OCI-LY7 (cell line): ENCODE results near the gene IPO4. TPM values are rescaled to one million over a fixed set of nuclear protein-coding genes. Genes with fewer than 3 reads are reported as not detected.

Experiments used
- BruUV-seq: library from RNA; stranded (reverse); fragments of 400-500 nt; replicated peaks from 2 replicates; lab custom pipeline; 2021; lab: Mats Ljungman, UMichigan
- CTCF ChIA-PET: fragments of 300-600 bp; sonication (Branson Sonifier 250); formaldehyde crosslinking; loops from one replicate; lab custom pipeline; 2022; ENCODE audit warnings: antibody characterized with exemption; ENCODE audit not compliant: unreplicated experiment; lab: Charles Lee
- POLR2A ChIA-PET: fragments of 300-600 bp; sonication (Branson Sonifier 250); formaldehyde crosslinking; loops from one replicate; lab custom pipeline; 2022; ENCODE audit warnings: antibody characterized with exemption; lab: Charles Lee
- DNase-seq: peaks from one replicate; pipeline ENCODE4 v3.0.0-alpha.2; 2015; ENCODE audit warnings: low spot score
- H2AFZ ChIP-seq: fragments of 200-600 bp; sonication (generic), shearing (Covaris generic); 2 replicates; pipeline ENCODE4 v1.6.1; 2014; ENCODE audit warnings: mild to moderate bottlenecking, antibody characterized with exemption, low read length, moderate library complexity
- H3K27ac ChIP-seq: fragments of 200-600 bp; sonication (generic); 2 replicates; pipeline ENCODE4 v1.5.1; 2014; ENCODE audit warnings: mixed run types, low read depth, mild to moderate bottlenecking, moderate library complexity, low read length, inconsistent platforms; ENCODE audit not compliant: poor library complexity, severe bottlenecking
- H3K36me3 ChIP-seq: fragments of 200-600 bp; sonication (generic); 2 replicates; pipeline ENCODE4 v1.6.1; 2014; ENCODE audit warnings: mild to moderate bottlenecking, antibody characterized with exemption, low read length, moderate library complexity, mixed read lengths; ENCODE audit not compliant: insufficient read depth
- H3K4me1 ChIP-seq: fragments of 200-600 bp; sonication (generic); 2 replicates; pipeline ENCODE4 v1.5.1; 2014; ENCODE audit warnings: mild to moderate bottlenecking, low read length; ENCODE audit not compliant: insufficient read depth, poor library complexity, severe bottlenecking
- H3K4me2 ChIP-seq: fragments of 200-600 bp; sonication (generic); 2 replicates; pipeline ENCODE4 v1.6.1; 2014; ENCODE audit warnings: mild to moderate bottlenecking, low read length
- H3K4me3 ChIP-seq: fragments of 200-600 bp; sonication (generic); 2 replicates; pipeline ENCODE4 v1.5.1; 2014; ENCODE audit warnings: mild to moderate bottlenecking, low read depth, low read length; ENCODE audit not compliant: poor library complexity, severe bottlenecking
- H3K79me2 ChIP-seq: fragments of 200-600 bp; sonication (generic); 2 replicates; pipeline ENCODE4 v1.6.1; 2016; ENCODE audit warnings: low read depth, mild to moderate bottlenecking, low read length, moderate library complexity, mixed read lengths; ENCODE audit not compliant: insufficient read depth
- H3K9me2 ChIP-seq: fragments of 200-600 bp; sonication (generic); 2 replicates; pipeline ENCODE4 v1.6.1; 2016; ENCODE audit warnings: mild to moderate bottlenecking, low read length, mixed read lengths; ENCODE audit not compliant: insufficient read depth
- H3K9me3 ChIP-seq: fragments of 200-600 bp; sonication (generic); 2 replicates; pipeline ENCODE4 v1.6.1; 2014; ENCODE audit warnings: mild to moderate bottlenecking, mixed run types, low read length, mixed read lengths
- H4K20me1 ChIP-seq: fragments of 200-600 bp; sonication (generic); 2 replicates; pipeline ENCODE4 v1.6.1; 2014; ENCODE audit warnings: mild to moderate bottlenecking, antibody characterized with exemption, low read length, moderate library complexity, mixed read lengths; ENCODE audit not compliant: insufficient read depth
- CTCF ChIP-seq: fragments of 200-600 bp; sonication (generic); conservative IDR thresholded peaks from 2 replicates; pipeline ENCODE4 v1.5.1; 2014; ENCODE audit warnings: mild to moderate bottlenecking, antibody characterized with exemption, low read length, moderate library complexity, mixed read lengths
- EZH2phosphoT487 ChIP-seq: fragments of 200-600 bp; sonication (generic); IDR thresholded peaks from 2 replicates; pipeline ENCODE4 v1.6.1; 2018; ENCODE audit warnings: low read depth, borderline replicate concordance, mild to moderate bottlenecking, mixed run types, antibody characterized with exemption, low read length, moderate library complexity, mixed read lengths
- intact Hi-C: fragments of 100-400 bp; cut with micrococcal nuclease; formaldehyde crosslinking; loops from one replicate; pipeline ENCODE4 v1.10.0; 2022; ENCODE audit not compliant: unreplicated experiment
- total RNA-seq, 2 experiments: library from RNA; depleted of rRNA in 1 of 2; stranded (reverse); fragments of >200 nt in 1 of 2; shearing (Covaris generic) in 1 of 2; gene quantifications; 2 replicates each; pipeline ENCODE4 v1.2.3, GENCODE V29; 2014 to 2022

The IPO4 gene
- total RNA-seq, 2 experiments from 2014 or later: 53.1 to 59.2 TPM

GRCh38 chr14:24213866-24214662 is 25.4 kb upstream of the IPO4 start:
- H3K4me1 ChIP-seq: peaks cover 28% of the 10 kb centered on the region
- no peaks in the 10 kb centered on the region for H3K9me2 ChIP-seq
- peaks cover 27% of the 10 kb centered on the region for H3K79me2 ChIP-seq
- TSS peak; percentile 93 for BruUV-seq
- TF ChIP-seq EZH2phosphoT487: no peak
- TF ChIP-seq CTCF: peak; percentile 65
- no peaks in the 10 kb centered on the region for H4K20me1 ChIP-seq
- ChIA-PET CTCF (interaction anchor here (1.0 kb wide), 1 partner anchor 53 kb away, joined by 3 read pairs; the partner anchor contains the start of gene IRF9), POLR2A (interaction anchor here (0.7 to 3.0 kb wide), 16 partner anchors 8 to 228 kb away, joined by 3 to 18 read pairs (median 4); partner anchors contain the start of genes GMPR2, PCK2, PSME1 and RABGGTA)
- DNase-seq: no peak
- H3K27ac ChIP-seq: peak overlapping the region; percentile 82
- H2AFZ ChIP-seq: peak overlapping the region; percentile 22; the same call in 1 of the 2 replicates
- no peaks in the 10 kb centered on the region for H3K9me3 ChIP-seq
- H3K36me3 ChIP-seq: peaks cover 34% of the 10 kb centered on the region
- H3K4me3 ChIP-seq: peak overlapping the region; percentile 76
- intact Hi-C loops: loop anchor here (1.0 to 2.0 kb wide), 3 partner anchors 18 to 67 kb away; partner anchors contain the start of genes GMPR2, NEDD8, PSME2 and RNF31
- H3K4me2 ChIP-seq: peak overlapping the region; percentile 82

GRCh38 chr14:24212924-24213865 is 24.6 kb upstream of the IPO4 start, which contains the start of gene CHMP4A:
Gene CHMP4A (minus strand): TSS chr14:24213488. CDS start chr14:24213439, 49 bp downstream.
- CTCF ChIA-PET: interaction anchor here (1.0 kb wide), 1 partner anchor 52 kb away, joined by 3 read pairs; the partner anchor contains the start of gene IRF9
- intact Hi-C loops: loop anchor here (1.0 to 2.0 kb wide), 3 partner anchors 17 to 66 kb away; partner anchors contain the start of genes GMPR2, NEDD8, PSME2 and RNF31
- BruUV-seq: no TSS peak

More at GRCh38 chr14:24212924-24213865, 24.6 kb upstream of the IPO4 start, which contains the start of gene CHMP4A:
- peak; percentile 98 for DNase-seq
- POLR2A ChIA-PET: interaction anchor here (0.7 to 3.0 kb wide), 12 partner anchors 17 to 229 kb away, joined by 3 to 18 read pairs (median 4); partner anchors contain the start of genes GMPR2, PCK2, PSME1 and RABGGTA
- Histone ChIP-seq H3K4me3 (peak within 1 kb of the TSS; percentile 76), H4K20me1 (no peaks in the 10 kb centered on the region), H3K27ac (peak within 1 kb of the TSS; percentile 82), H3K4me2 (peak within 1 kb of the TSS; percentile 82), H3K79me2 (peaks cover 27% of the 10 kb centered on the region), H3K36me3 (peaks cover 43% of the 10 kb centered on the region), H3K9me2 (no peaks in the 10 kb centered on the region), H3K9me3 (no peaks in the 10 kb centered on the region), H3K4me1 (peaks cover 28% of the 10 kb centered on the region), H2AFZ (peak within 1 kb of the TSS; percentile 40)
- TF ChIP-seq EZH2phosphoT487 (no peak), CTCF (no peak)
